ENCODE results near the gene NR2F1. TPM values are rescaled to one million over a fixed set of nuclear protein-coding genes. Genes with fewer than 3 reads are reported as not detected.

The NR2F1 gene
- total RNA-seq, 1 experiment from 2014 or later: not detected

- no peak overlapping the region for H4K5ac ChIP-seq (ENCODE audit: insufficient read length, low read depth, low read length)
- peak; percentile 70 for DNase-seq
- no CpG with 5 or more reads among the region's 30 CpGs for WGBS (ENCODE audit: extremely low coverage, insufficient read length, low lambda C conversion rate)
- H3K27me3 ChIP-seq (ENCODE audit: insufficient read depth, low read length): peaks cover 97% of the 10 kb centered on the region
- Mint-ChIP-seq H3K27me3 (ENCODE audit: low read depth) (no peaks in the 10 kb centered on the region), H3K27ac (no peak overlapping the region; a peak in 1 of 7 replicates), H3K9me3 (peaks cover 4 to 9% of the 10 kb centered on the region in 2 experiments; a peak in 3 of 5 replicates), H3K4me1 (peaks cover 17 to 41% of the 10 kb centered on the region in 2 experiments), H3K36me3 (ENCODE audit: insufficient read depth in 1 of 3, low read depth in 3 of 3) (peaks cover 0 to 1% (median 0%) of the 10 kb centered on the region in 3 experiments; a peak in 2 of 7 replicates), H3K4me3 (peak overlapping the region in 1 of 2 experiments; percentile 56; a peak in 2 of 5 replicates)
- no peak overlapping the region for H3K9ac ChIP-seq (ENCODE audit: extremely low read depth, insufficient read length, low read length)
- no peaks in the 10 kb centered on the region for H4K20me1 ChIP-seq (ENCODE audit: control insufficient read depth, insufficient read depth, insufficient read length)
- peak overlapping the region; percentile 1 for H3K4me2 ChIP-seq (ENCODE audit: insufficient read depth, insufficient read length, low read length)
- no peak overlapping the region for H3T11ph ChIP-seq (ENCODE audit: low read length)
- no peak overlapping the region for H3K27ac ChIP-seq (ENCODE audit: insufficient read length, low read depth, low read length)
- no peak overlapping the region for H4K8ac ChIP-seq (replicated peaks; ENCODE audit: insufficient read length, low read depth, low read length)
- no peak overlapping the region for H2BK12ac ChIP-seq (ENCODE audit: insufficient read length, low read depth, low read length)
- no peak overlapping the region for H2BK15ac ChIP-seq (ENCODE audit: low read depth, low read length)
- H3K79me1 ChIP-seq (ENCODE audit: insufficient read depth, low read depth, low read length, poor library complexity, severe bottlenecking): no peaks in the 10 kb centered on the region
- TF ChIP-seq CTCF (conservative IDR thresholded peaks at IDR 0.05): no peak
- no peak overlapping the region for H2BK5ac ChIP-seq (ENCODE audit: insufficient read length, low read length)
- no peaks in the 10 kb centered on the region for H3K9me3 ChIP-seq (ENCODE audit: control insufficient read depth, low read depth, low read length)
- H3K56ac ChIP-seq (ENCODE audit: insufficient read length, low read depth, low read length): no peak overlapping the region
- no peak overlapping the region for H2BK20ac ChIP-seq (ENCODE audit: low read depth, low read length, poor library complexity, severe bottlenecking)
- no peak overlapping the region for H3K23ac ChIP-seq (ENCODE audit: insufficient read length, low read depth, low read length)
- H3K4ac ChIP-seq (ENCODE audit: low read depth, low read length): no peak overlapping the region
- no peak overlapping the region for H2AK5ac ChIP-seq (ENCODE audit: insufficient read length, low read length)
- no peak overlapping the region for H3K14ac ChIP-seq (ENCODE audit: insufficient read depth, low read length)
- peaks cover 7% of the 10 kb centered on the region for H3K23me2 ChIP-seq (ENCODE audit: insufficient read length, low read depth, low read length, poor library complexity, severe bottlenecking)
- no peaks in the 10 kb centered on the region for H3K79me2 ChIP-seq (ENCODE audit: insufficient read depth, low read length)
- H4K91ac ChIP-seq (ENCODE audit: insufficient read length, low read depth, low read length): no peak overlapping the region
- H2BK120ac ChIP-seq (ENCODE audit: low read depth, low read length, poor library complexity, severe bottlenecking): no peak overlapping the region
- H3K4me1 ChIP-seq (ENCODE audit: insufficient read depth, low read length): no peaks in the 10 kb centered on the region
- no peak overlapping the region for H2AFZ ChIP-seq (ENCODE audit: low read length)
- H3K18ac ChIP-seq (ENCODE audit: insufficient read length, low read depth, low read length): no peak overlapping the region
Observed at GRCh38 chr5:93593476-93594131, 10.6 kb downstream of the NR2F1 start.
